HG03520 (cell line): ENCODE results near the gene AEBP1.

Experiments
- ATAC-seq: cut with Tn5 transposase; IDR thresholded peaks from one replicate; pipeline ENCODE4 v1.9.1; 2021; ENCODE audit warnings: mild to moderate bottlenecking, moderate library complexity; ENCODE audit not compliant: unreplicated experiment

The AEBP1 gene

DNA sequence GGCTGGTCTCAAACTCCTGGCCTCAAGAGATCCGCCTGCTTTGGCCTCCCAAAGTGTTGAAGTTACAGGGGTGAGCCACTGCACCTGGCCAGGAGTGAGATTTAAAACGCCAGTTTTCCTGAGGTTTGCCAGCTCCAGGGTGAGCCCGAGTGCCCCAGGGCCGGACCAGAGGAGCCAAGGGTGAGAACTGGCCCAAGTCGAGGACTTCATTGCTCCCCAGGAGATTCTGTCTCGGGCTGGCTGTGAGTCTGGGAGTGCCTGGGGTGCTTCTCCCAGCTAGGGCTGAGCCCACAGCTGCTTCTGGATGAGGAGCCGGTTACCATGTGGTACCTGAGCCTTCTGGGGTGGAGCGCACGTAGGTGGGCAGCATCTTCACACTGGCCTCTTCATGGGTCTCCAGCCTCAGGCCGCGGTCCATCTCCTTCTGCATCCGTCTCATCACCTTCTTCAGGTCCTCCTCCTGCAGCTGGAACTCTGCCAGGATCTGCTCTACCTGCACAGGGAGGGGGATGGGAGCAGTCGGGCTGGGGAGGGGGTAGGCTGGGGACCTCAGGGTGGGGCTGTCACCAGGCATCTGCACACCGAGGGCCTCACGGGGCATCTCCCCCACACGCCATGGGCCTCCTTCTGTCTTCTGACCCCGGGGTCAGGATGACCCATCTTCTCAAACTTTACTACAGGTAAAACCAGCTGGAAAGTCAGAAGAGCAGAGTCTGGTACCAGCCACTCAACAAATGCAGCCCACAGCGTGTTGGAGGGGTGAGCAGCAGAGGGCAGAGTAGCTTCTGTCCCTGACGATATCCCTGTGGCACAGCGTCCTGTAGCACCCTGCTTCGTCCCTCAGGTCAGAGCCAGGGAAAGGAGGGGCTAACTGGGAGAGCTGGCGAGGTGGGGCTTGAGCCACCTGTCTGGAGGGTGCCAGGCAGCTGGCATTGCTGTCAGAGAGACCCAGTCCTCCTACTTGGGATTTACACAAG is 49.1 kb downstream of the AEBP1 start:
- no peak for ATAC-seq

DNA sequence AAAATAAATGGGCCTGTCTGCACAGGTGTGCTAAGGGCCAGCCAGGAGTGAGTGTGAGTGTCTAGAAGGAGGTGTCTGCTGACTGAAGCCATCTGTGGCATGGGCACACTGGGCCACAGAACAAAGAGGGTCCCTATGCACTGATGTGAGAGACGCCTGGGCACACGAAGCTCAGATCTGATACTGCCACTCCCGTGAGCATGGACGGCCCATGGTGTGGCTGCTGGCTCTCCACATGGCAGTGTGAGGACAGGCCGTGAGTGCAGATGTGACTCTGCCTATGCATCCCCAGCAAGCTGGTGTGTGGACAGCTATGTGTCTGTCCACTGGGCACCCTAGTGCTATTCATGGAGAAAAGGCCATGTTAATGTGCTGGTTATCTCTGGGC is 49.8 kb downstream of the AEBP1 start:
- no peak for ATAC-seq

DNA sequence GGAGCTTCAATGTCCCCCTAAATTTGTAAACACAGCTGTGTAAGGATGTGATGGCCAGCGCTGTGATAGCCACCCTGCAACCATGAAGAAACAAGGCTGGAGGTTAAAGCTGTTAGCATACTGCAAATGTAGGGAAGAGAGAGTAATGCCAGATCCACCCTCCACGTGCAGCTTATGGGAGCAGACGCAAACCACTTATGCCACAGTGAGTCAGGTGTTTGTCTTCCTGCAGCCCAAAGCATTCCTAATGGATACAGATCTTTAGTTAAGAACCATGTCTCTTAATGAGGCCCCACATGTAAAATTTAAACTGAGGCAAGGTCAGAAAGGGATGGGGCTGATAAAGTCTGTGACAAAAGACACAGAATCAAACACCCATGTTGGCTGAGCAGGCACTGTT is 50.6 kb downstream of the AEBP1 start:
- ATAC-seq, result no peak

DNA sequence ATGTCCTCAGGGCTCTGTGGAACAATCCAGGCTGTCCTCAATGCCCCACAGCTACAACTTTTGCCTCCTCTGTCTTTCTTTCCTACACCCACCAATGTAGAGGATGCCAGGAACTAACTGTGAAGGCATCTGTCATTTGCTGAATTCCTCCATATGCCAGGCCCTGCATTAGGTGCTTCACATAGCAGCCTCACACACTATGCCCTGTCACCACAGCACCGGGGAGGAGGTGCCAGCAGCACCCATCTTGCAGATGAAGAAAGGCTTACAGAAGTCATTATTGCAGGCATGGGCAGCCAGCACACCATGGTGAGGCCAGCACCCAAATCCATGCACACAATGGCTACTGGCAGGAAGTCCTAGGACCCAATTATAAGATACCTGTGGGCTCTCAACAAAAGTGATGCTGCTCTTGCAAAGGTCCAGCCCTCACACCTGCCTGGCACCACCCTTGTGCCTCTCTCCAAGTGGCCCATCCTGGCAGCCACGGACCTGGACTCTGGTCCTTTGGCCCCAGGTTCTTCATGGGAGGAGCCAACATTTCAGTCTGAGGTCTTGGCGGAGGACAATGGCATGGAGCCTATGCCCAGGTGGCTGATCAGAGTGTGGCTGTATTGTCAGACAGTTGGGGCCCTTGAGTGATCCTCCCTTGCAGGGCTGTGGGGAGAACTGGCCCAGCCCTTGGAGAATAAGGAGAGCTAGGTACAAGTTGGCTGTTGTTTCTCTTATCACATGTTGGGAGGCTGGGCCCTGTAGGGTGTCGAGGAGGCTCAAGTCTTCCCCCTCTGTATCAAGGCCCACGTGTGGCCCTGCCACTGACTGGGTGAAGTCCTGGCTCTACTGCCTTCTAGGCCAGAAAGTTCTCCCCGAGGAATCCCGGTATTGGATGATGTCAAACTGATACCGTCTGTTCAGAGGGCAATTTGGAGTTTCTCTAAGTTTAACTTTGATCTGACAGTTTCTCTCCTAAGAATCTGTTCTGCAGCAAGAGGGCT is 51.3 kb downstream of the AEBP1 start:
- ATAC-seq, result no peak

DNA sequence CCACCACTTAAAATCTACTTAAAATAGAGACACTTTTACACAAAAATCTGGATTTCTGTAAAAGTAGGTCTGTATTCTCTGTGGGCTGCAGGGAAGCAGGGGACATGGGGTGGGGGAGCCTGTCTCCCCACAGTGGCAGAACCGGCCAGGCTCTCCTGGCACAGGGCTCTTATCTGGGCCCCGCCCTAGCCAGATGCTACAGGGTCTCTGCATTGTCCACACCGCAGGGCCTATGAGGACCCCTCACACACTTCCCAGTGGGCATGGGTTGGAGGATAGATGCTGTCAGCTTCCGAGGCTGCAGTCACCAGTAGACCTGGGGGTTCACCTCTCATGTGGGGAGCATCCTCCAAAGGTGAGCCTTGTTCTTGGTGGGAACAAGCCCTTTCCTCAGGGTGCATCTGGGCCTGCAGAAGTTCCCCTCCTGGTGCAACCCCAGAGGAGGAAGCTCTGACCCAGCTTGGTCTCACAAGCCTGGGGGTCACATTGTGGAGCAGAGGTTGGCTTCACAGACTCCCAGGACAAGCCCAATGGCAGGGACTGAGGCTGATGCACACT is 52.4 kb downstream of the AEBP1 start:
- ATAC-seq, result no peak

DNA sequence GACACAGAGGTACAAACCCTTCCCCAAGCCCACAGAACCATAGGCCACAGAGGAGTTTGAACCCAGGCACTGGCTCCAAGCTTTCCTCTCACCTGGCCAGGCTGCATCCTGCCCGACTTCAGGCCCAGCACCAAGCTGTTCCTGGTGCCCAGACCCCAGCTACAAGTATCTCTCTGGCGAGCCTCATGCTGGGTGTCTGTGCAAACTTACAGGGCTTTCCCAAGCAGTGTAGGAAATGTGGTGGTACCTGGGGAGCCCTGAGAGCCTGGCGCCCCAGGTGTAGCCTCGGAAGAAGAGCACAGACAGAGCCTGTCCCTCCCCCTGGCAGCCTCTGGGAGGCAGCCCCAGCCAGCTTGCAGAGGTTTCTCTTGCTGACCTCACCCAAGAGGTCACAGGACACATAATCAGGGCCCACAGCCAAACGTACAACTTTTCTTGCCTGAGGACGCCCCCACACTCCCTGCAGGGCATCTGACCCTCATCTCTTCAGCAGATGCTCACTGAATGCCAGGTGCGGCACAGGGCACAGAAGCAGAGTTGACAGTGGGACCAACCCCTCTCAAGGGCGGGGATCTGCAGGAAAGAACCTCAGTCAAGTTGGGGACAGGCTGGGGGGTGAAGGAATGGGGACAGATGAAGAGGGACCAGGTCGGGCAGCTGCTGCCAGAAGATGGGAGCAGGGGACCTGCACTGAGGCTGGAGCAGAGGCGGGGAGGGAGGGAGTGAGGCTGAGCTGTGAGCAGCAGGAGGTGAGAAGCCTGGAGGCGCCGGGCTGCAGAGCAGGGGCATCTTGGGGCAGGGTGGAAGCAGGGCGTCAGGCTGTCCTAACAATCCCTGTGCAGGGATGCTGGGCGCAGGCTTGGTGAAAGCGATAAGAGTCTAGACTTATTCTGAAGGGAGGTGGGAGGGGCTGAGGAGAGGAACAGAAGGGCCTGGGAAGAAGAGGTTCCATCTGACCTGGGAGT is 53.3 kb downstream of the AEBP1 start:
- ATAC-seq, result no peak

DNA sequence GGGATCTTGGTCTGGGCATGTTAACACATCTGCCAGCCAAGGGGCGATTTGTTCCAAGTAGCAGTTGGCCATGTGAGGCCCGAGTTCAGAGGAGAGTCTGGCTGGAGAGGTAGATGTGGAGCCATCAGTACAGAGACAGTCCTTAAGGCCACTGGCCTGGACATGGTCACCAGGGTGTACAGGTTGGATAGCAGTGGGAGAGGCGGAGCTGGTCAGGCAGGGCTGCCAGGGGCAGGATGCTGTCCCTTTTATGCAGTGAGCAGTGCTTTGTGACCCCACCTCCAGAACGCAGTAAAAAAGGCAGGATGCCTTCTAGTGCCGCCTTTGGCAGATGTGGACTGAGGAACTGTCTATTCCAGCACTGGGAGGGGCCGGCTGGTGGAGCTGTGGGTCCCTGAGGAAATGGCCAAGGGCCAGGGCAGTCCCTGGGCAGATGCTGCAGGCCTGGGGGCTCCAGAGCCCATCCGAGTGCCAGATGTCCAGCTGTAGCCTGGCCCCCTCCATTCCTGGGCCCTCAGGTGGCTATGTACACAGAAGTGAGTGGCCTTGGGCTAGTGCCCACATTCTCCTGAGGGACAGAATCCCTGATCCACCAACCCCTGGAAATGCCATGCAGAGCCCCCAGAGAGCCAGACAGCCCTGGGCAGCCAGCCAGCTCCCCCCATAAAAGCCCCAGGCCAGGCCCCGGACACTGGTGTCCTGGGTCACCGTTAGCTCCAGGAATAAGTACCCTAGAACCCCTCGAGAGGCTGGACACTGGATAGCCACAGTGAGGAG is 54.1 kb downstream of the AEBP1 start:
- ATAC-seq, result no peak

DNA sequence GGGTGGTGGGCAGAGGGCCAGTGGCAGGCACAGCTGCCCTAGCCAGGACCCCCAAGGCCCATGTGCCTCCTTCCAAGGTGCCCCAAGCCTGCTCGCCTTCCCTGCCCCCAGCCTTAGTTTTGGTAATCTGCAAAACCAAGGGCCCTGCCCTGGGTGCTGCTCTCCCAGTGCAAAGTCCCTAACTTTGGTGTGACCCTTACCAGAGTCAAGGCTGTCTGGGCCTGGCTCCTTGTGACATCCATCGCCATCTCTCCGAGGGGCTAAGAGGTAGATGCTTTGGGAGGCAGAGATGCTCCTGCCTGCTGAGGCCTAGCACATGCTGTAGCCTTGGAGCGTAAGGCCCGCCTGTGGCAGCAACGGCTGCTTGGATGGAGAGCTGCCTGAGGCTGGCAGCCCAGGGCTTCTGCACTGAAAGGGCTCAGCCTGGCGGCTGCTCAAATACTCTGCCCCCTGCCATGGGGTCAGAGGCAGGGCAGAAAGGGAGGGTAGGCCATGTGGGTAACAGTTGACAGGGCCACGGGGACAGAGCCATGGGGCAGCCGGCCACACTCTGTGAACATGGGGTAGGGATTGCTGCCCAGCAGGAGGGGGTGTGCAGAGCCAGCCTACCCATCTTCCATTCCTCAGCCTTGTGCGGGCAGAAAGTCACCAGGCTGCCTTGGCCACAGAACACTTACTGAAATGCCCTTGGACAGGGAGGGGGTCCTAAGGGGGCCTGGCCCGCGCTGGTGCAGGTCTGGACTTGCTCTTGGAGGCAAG is 54.9 kb downstream of the AEBP1 start:
- no peak for ATAC-seq

DNA sequence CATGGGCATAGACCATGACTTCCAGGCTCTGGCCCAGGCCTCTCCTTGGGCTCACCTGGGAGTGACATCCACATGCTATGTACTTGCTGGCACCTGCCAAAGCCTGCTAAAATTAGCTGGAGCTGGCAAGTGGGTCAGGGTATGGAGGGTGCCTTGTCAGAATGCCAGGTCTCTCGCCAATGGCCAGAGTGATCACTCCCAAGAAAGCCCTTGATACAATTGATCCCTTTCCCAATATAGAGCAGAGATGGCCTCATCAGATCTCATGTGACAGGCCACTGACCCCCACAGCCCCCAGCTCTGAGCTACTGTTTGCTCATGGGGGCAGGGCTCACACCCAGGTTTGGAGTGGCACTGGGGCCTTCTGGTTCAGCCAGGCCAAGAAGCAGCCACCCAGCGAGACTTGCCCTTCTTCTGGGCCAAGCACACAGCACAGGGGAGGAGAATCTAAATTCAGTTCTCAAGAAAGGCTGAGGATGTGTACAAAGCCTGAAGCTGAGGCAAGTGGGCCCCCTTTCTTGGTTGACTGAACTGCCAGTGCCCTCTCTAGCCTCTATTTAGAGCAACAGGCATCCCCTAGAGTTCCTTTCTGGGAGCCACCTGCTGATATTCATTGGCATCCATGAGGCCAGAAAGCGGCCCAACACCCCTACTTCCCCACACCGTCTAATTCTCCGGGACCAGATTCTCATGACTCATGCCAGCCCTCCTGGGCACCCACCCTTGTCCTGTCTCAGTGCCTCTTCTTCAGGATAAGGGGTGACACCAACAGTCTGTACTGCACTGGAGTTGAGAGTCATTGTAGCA is 55.9 kb downstream of the AEBP1 start:
- no peak for ATAC-seq

DNA sequence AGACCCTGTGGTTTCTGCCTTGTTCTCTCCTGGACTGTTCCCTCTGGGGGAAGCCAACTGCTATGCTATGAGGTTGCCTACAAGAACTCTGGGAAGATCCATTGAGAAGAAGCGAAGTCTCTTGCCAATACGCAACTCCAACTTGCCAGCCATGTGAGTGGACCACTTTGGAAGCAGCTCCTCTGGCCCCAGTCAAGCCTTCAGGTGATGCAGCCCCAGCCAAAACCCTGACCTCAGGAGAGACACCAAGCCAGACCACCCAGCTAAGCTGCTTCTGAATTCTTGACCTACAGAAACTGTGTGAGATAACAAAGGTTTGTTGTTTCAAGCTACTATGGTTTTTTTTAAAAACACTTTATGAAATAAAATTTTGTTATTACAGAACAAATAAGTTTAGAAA is 57.2 kb downstream of the AEBP1 start:
- no peak for ATAC-seq

DNA sequence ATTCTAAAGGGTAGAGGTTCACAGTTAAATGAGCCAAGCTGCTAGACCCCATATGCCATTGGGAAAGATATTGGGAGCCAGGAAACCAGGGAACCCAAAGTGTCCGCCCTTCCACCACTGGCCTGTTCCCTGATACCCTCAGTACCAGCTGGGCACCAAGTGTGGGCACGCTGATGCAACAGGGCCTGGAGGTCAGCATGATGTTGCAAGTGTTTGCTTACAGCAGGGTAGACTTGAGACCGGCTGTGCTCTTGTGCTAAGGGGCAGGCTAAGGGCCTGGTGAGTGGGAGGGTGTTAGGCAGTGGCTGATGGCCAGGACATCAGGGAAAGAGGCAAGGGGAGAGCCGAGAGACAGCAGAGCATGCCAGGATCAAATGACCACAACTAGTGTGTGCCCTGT is 58.0 kb downstream of the AEBP1 start:
- no peak for ATAC-seq

DNA sequence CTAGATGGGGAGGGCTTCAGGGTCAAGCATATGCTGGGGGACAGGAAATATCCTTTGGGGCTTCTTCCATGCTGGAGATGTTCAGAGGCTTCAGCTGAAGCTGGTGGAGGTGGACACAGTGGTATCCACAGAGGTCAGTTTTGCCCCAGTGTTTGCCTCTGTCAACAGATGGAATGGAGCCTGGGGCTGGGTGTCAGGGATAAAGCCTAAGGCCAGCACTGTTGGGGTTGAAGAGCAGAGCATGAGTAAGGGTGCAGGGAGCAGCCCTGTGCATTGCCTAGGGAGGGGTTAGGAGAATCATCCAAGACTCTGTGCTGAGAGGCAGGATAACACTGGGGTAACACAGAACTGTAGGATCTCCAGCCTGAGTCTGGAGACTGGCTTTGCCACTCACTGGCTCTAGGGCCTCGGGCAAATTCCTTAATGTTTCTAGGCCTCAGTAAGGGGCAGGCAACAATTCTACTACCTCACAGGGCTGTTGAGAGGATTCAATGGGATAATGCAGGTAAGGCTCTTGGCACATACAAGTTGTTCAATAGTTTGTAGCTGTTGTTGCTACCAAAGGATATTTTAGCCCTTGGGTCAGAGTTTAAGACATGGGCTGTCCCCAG is 58.7 kb downstream of the AEBP1 start:
- no peak for ATAC-seq

DNA sequence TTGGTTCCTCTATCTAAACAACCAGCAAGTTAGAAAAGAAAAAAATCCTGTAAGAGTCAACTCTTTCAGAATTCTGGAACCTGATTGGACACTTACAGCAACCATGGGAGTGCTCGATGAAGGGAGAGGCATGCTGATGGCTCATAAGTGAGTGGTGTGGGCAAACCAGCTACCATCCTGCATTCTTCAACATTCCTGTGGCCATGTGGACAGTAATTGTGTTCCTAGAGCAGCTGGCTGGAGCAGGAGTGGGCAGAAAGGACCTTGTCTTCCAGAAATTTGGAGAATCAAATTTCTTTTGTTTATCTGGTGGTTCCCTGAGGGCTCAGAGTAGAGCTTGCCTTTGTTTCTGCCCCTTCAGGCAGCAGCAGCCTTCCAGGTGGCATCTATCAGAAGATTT is 59.4 kb downstream of the AEBP1 start:
- no peak for ATAC-seq
